HG03520 (cell line): Measurements from ENCODE around the gene CTU2.

Experiments
- ATAC-seq: cut with Tn5 transposase; IDR thresholded peaks from one replicate; pipeline ENCODE4 v1.9.1; 2021; ENCODE audit warnings: mild to moderate bottlenecking, moderate library complexity; ENCODE audit not compliant: unreplicated experiment

Gene CTU2

GRCh38 chr16:88741368-88741767 lies 35.1 kb downstream of the CTU2 start:
- no peak for ATAC-seq

- no peak for ATAC-seq
Observed at GRCh38 chr16:88742896-88743605, 36.7 kb downstream of the CTU2 start.

GRCh38 chr16:88743693-88744576 lies 37.6 kb downstream of the CTU2 start:
- no peak for ATAC-seq

- ATAC-seq, result no peak
Observed at GRCh38 chr16:88744577-88745521, 38.5 kb downstream of the CTU2 start.

- ATAC-seq, result no peak
Observed at GRCh38 chr16:88746506-88746905, 40.2 kb downstream of the CTU2 start.

GRCh38 chr16:88747588-88748301 lies 41.4 kb downstream of the CTU2 start:
- no peak for ATAC-seq

- ATAC-seq, result no peak
Observed at GRCh38 chr16:88748364-88748763, 42.1 kb downstream of the CTU2 start.

- ATAC-seq, result no peak
Observed at GRCh38 chr16:88749358-88749757, 43.1 kb downstream of the CTU2 start.

GRCh38 chr16:88750854-88751253 lies 44.6 kb downstream of the CTU2 start:
- ATAC-seq, result no peak

GRCh38 chr16:88752386-88753002 lies 46.2 kb downstream of the CTU2 start:
- ATAC-seq, result no peak

GRCh38 chr16:88753191-88753590 lies 46.9 kb downstream of the CTU2 start:
- ATAC-seq, result no peak

- ATAC-seq, result no peak
Observed at GRCh38 chr16:88753602-88754001, 47.3 kb downstream of the CTU2 start.

GRCh38 chr16:88754109-88754911 lies 48.0 kb downstream of the CTU2 start:
- ATAC-seq, result no peak

GRCh38 chr16:88754912-88755744 lies 48.8 kb downstream of the CTU2 start:
- no peak for ATAC-seq

GRCh38 chr16:88755745-88756443 lies 49.6 kb downstream of the CTU2 start:
- no peak for ATAC-seq

- no peak for ATAC-seq
Observed at GRCh38 chr16:88758227-88758943, 52.1 kb downstream of the CTU2 start.

- ATAC-seq, result no peak
Observed at GRCh38 chr16:88758944-88759244, 52.6 kb downstream of the CTU2 start.
